NCI-H1048 (cell line): ENCODE data around the gene TRIM45.
"Not testable (repeated sequence)": the region's sequence is repeated elsewhere in the genome, so short reads cannot be mapped to it uniquely, and the experiment has no call there.

Source experiments
- DNase-seq: peaks from one replicate; lab custom pipeline; 2025; lab: John Stamatoyannopoulos, UW

The TRIM45 gene

GRCh38 chr1:117135329-117135728 is 13.8 kb upstream of the TRIM45 start:
- no peak for DNase-seq

DNA sequence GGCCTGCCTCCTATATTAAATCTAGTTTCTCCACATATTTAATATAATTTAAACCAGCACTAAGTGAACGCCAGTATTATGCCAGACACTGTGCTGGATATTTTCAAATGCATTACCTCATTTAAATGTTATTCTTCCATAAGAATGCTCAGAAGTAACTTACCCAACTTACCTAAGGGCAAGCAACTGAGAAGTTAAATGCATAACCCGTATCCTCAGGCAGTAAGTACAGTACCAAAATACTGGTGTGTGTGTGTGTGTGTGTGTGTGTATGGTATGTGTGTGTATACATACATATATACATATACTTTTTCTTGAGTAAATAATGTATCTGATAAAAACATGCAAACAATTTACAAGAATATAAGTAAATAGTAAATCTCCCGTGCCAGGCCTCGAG is 9.0 kb upstream of the TRIM45 start:
- DNase-seq = no peak

DNA sequence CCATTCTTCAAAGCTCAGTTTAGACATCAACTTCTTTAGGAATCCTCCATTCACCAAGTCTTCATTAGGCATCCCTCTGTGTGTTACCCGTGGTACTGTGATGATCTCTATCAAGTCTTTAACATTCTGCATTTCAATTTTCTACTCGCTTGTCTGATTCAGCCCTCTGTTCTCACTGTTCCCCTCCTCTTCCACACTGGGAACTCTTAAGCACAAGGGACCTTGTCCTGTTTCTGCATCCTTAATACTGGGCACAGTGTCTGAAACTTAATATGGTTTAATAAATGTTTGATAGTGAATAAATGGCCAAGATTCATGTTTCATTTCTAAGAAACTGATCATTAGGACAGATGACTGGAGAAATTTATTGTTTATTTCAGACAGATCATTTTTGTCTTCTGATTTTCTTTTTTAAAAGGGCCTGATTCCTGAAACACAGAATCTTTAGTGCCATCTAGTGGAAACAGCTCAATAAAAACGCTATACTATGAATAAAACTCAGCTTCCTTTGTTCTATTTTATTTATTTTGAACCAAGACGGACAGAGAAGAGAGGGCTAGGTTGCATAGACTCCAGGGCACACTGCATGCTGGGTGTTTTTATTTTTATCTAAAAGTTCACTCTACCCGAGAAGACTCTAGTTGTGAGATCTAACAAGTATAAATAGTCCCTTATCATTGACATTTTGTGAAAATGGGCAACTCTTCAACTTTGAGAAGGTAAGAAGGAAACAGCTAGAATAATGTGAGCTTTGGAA is 7.0 kb upstream of the TRIM45 start:
- no peak for DNase-seq

GRCh38 chr1:117127795-117128194 is 6.2 kb upstream of the TRIM45 start:
- no peak for DNase-seq

DNA sequence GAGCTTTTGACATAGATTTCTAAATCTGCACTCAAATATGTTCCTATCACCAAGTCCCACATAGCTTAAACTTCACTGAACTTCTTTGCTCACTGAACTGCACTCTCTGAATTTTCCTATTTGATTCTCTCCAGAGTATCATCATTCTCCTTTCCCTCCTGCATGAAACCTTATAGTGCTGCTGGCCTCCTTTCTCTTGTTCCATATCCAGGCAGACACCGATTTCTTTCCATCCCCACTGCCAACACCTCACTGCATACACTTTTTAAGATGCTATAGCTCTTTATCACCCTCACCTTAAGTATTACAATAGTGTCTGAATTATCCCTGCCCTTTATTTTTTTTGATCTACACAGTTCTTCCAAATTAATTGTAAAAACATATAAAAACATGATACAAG is 3.1 kb upstream of the TRIM45 start:
- DNase-seq = no peak

DNA sequence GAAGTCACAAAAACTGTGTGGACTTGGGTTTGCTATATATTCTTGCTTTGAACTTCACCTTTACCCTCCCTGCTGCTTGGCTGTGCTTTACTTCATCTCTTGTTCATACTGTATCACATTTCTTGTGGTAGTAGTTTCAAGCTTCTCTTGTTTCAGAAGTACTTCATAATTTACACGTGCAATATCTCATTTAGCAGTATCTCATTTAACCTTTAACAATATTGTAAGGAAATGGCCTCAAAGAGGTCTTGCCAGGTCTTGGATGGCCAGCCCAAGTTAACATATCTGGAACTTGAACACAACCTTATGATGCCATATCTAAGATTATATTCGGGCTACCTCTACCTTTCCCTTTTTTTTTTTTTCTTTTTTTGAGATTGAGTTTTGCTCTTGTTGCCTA is 1.7 kb upstream of the TRIM45 start:
- no peak for DNase-seq

- DNase-seq = no peak
These were observed 929 bp upstream of the TRIM45 start for GRCh38 chr1:117122330-117123025.

- no peak for DNase-seq
These were observed 568 bp downstream of the TRIM45 start for GRCh38 chr1:117120774-117121588.

- DNase-seq = not testable (repeated sequence)
These were observed 2.4 kb downstream of the TRIM45 start for GRCh38 chr1:117119144-117119543.

- DNase-seq = no peak
These were observed 3.4 kb downstream of the TRIM45 start for GRCh38 chr1:117118137-117118536.

GRCh38 chr1:117117697-117118096 is 3.9 kb downstream of the TRIM45 start:
- no peak for DNase-seq

DNA sequence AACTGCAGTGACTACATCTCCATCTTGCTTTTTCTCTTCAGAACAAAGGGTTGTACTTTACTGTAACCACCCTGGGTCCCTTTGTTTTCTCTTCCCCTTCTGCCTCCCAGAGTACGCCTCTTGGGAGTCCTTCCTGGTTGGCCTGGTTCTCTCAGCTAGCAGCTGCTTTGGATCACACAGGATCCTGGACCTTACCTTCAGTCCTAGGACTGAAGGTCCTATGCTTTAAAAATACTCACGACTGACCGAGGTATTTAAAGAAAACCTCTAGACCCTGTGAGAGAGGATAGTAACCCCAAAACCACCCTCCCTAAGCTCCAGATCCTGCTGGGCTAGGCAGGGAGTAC is 4.8 kb downstream of the TRIM45 start:
- no peak for DNase-seq

- no peak for DNase-seq
These were observed 5.3 kb downstream of the TRIM45 start for GRCh38 chr1:117116090-117116783.

GRCh38 chr1:117114877-117115276 is 6.7 kb downstream of the TRIM45 start:
- no peak for DNase-seq

DNA sequence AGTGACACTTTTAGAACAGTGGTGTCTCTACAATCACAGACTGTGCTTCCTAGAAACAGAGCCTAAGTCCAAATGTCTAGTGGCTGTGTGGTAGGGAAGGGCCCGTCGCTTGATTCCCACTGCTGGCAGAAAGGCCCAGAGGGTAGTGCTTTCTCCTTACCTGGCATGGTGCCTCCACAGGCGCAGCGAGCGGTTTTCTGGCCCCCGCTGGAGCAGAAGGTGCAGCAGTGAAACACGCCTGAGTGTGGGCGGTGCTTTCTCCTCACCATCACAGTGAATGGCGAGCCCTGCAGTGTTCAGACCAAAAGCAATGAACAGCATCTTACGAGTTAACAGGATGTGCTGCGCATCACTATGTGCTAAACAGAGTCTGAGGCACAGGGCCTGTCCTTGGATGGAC is 8.3 kb downstream of the TRIM45 start:
- no peak for DNase-seq

GRCh38 chr1:117112047-117112717 is 9.4 kb downstream of the TRIM45 start:
- no peak for DNase-seq

DNA sequence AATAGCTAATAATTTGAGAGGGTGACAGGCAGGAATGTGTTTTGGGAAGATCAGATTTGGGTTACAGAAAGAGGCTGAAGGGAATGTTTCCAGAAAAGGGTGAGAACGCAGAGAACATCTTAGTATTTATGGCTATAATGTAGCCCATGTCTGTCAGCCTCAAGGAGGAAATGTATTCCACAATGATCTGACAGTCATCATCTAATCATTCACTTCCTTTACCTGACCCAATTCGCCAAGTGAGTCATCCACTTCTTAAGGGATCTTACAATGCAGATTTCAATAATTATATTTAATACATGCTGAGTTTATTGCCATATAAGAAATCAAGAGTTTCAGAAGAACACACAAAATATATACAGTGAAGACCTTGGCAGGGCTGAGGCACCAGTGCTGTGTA is 10.8 kb downstream of the TRIM45 start:
- no peak for DNase-seq

DNA sequence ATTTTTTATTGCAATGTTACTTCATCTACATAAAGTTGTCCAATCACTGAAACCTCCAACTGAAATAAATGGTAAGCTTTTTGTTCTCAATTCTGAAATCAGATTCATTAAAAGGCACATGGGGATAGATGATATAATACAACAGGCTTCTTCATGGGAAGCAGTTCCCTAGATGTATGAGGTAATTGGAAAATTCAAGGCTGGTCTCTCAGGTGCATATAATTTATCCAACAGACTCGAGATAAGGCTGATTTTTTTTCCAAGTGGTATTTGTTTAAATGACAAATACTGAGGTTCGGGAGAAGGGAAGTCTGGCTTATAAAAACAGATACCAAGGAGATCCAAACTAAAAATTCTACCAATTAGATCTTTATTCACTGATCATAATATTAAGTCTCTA is 14.2 kb downstream of the TRIM45 start:
- DNase-seq = no peak

GRCh38 chr1:117106478-117106877 is 15.1 kb downstream of the TRIM45 start:
- no peak for DNase-seq

GRCh38 chr1:117105722-117106121 is 15.8 kb downstream of the TRIM45 start:
- no peak for DNase-seq

DNA sequence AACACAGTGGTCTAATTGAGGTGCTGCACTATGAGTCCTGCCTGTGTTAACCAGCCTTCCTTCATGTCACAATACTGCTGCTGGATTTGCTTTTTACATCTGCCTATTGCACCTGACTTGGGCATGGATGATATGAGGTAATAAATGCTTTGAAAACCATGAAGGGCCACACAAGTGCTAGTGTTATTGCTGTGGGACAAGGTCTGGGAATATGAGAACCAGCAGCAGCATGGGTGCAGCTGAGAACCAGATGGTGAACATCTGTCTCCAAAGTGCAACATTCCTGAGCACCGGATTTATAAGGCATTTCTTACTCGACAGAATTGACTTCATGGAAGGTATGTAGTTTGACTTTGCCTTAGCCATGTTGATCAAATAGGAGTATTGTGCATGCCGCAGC is 16.6 kb downstream of the TRIM45 start:
- DNase-seq = no peak

DNA sequence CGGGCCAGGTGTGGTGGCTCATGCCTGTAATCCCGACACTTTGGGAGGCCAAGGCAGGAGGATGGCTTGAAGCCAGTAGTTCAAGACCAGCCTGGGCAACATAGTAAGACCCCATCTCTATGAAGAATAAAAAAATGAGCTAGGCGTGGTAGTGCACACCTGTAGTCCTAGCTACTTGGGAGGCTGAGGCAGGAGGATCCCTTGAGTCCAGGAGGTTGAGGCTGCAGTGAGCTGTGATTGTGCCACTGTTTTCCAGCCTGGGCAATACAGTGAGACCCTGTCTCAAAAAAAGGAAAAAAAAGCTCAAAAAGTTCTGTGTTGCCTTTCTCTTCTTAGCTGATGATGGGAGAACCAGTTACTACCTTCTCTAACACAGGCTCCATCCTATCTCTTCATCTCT is 19.7 kb downstream of the TRIM45 start:
- not testable (repeated sequence) for DNase-seq
